ENCODE results near the gene PIP5KL1. TPM values are rescaled to one million over a fixed set of nuclear protein-coding genes. Genes with fewer than 3 reads are reported as not detected.
"Not testable (repeated sequence)": the region's sequence is repeated elsewhere in the genome, so short reads cannot be mapped to it uniquely, and the experiment has no call there.

PIP5KL1 gene
- total and polyA plus RNA-seq, 2 experiments from 2014 or later, result 13.4 to 19.5 TPM

DNA sequence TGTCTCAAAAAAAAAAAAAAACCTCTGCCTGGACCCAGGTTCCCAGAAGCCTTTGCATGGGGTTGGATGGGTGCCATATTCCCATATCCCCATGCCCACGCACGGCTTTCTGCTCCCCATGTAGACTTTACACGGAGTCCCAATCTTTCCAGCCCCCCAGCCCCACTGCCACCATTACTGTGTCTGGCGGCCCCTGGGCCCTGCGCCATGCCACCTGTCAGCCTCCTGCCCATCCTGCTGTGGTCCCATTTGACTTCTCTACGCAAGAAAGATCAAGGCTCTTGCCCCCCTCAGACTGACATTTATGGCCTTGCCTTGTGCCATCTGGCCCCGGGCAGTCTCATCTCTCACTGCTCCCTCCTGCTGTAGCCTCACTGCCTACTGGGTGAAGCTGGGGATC lies 46.6 kb downstream of the PIP5KL1 start (continued):
- no peak for TF ChIP-seq CREB1 (CRISPR knock-in tag; IDR thresholded peaks at IDR 0.05; ENCODE audit: low read depth)
- TF ChIP-seq, protein P1, sequence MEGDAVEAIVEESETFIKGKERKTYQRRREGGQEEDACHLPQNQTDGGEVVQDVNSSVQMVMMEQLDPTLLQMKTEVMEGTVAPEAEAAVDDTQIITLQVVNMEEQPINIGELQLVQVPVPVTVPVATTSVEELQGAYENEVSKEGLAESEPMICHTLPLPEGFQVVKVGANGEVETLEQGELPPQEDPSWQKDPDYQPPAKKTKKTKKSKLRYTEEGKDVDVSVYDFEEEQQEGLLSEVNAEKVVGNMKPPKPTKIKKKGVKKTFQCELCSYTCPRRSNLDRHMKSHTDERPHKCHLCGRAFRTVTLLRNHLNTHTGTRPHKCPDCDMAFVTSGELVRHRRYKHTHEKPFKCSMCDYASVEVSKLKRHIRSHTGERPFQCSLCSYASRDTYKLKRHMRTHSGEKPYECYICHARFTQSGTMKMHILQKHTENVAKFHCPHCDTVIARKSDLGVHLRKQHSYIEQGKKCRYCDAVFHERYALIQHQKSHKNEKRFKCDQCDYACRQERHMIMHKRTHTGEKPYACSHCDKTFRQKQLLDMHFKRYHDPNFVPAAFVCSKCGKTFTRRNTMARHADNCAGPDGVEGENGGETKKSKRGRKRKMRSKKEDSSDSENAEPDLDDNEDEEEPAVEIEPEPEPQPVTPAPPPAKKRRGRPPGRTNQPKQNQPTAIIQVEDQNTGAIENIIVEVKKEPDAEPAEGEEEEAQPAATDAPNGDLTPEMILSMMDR (conservative IDR thresholded peaks at IDR 0.05; ENCODE audit: low read depth in 2 of 2), result no peak
- TF ChIP-seq ZNF331 (CRISPR knock-in tag; IDR thresholded peaks at IDR 0.05; ENCODE audit: low read depth), result no peak
- TF ChIP-seq JUNB (IDR thresholded peaks at IDR 0.05; ENCODE audit: unreplicated experiment), result no peak
- TF ChIP-seq EZH2phosphoT487 (IDR thresholded peaks at IDR 0.05; ENCODE audit: unreplicated experiment), result no peak
- TF ChIP-seq, protein P2, sequence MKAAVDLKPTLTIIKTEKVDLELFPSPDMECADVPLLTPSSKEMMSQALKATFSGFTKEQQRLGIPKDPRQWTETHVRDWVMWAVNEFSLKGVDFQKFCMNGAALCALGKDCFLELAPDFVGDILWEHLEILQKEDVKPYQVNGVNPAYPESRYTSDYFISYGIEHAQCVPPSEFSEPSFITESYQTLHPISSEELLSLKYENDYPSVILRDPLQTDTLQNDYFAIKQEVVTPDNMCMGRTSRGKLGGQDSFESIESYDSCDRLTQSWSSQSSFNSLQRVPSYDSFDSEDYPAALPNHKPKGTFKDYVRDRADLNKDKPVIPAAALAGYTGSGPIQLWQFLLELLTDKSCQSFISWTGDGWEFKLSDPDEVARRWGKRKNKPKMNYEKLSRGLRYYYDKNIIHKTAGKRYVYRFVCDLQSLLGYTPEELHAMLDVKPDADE (IDR thresholded peaks at IDR 0.05), result no peak
- TF ChIP-seq EZH2 (IDR thresholded peaks at IDR 0.05; ENCODE audit: low read depth, unreplicated experiment), result no peak
- no peak for TF ChIP-seq STAT1 (IDR thresholded peaks at IDR 0.05; ENCODE audit: unreplicated experiment)

DNA sequence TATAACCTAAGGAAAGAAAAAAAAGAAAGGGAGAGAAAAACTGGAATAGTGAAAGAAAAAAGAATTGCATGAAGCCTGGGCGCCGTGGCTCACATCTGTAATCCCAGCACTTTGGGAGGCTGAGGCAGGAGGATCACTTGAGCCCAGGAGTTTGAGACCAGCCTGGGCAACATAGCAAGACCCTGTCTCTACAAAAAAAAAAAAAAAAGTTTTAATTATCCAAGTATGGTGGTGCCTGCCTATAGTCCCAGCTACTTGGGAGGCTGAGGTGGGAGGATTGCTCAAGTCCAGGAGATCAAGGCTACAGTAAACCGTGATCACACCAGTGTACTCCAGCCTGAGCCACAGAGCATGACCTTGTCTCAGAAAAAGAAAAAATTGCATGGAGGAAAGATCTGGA lies 48.9 kb downstream of the PIP5KL1 start:
- peaks cover 28% of the 10 kb centered on the region for H3K4me1 Mint-ChIP-seq
- not testable (repeated sequence) for H3K4me3 ChIP-seq; H3K4me3 Mint-ChIP-seq; H3K4me1 ChIP-seq (ENCODE audit: insufficient read depth); H2AFZ ChIP-seq; H4K20me1 ChIP-seq (replicated peaks; ENCODE audit: insufficient read depth); H3K36me3 Mint-ChIP-seq (ENCODE audit: low read depth); H3K27me3 ChIP-seq (ENCODE audit: insufficient read depth); H3K79me2 ChIP-seq (replicated peaks; ENCODE audit: insufficient read depth); H3K4me2 ChIP-seq; H3K27ac Mint-ChIP-seq; DNase-seq (ENCODE audit: low spot score); ATAC-seq; H3K27ac ChIP-seq (ENCODE audit: low read depth); H3K36me3 ChIP-seq (ENCODE audit: insufficient read depth); H3K9me2 ChIP-seq (ENCODE audit: insufficient read depth); H3K9me3 Mint-ChIP-seq
- peaks cover 19% of the 10 kb centered on the region; the same call in 1 of the 2 replicates for H3F3A ChIP-seq (replicated peaks; ENCODE audit: low read depth)
- H3K27me3 Mint-ChIP-seq (ENCODE audit: insufficient read depth, low read depth, poor library complexity), result peaks cover 38% of the 10 kb centered on the region

DNA sequence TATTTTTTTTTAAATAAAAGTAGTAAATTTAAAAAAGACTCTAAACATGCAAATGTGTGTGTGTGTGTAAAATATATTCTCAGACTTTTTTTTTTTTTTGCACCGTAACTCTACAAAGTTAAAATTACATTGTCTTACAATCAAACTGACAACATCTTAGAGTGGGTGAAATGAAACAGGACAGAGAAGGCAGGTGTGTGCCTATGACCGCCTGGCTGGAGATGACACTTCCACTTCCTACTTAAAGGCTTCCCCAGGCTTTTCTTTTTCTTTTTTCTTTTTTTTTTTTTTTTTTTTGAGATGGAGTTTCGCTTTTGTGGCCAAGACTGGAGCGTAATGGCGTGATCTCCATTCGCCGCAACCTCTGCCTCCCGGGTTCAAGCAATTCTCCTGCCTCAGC lies 50.4 kb downstream of the PIP5KL1 start:
- no peaks in the 10 kb centered on the region for H3K36me3 ChIP-seq (ENCODE audit: insufficient read depth)
- H3K27ac Mint-ChIP-seq, result no peak overlapping the region
- no peak overlapping the region for H3K4me3 ChIP-seq
- H3K4me1 Mint-ChIP-seq, result peaks cover 22% of the 10 kb centered on the region
- 0 out of 2 replicates have a peak, but pooled peaks cover 6% of the 10 kb centered on the region for H3K27me3 ChIP-seq (ENCODE audit: insufficient read depth)
- H3K4me1 ChIP-seq (ENCODE audit: insufficient read depth), result peaks cover 5% of the 10 kb centered on the region
- no peak overlapping the region for H3K27ac ChIP-seq (ENCODE audit: low read depth)
- no peaks in the 10 kb centered on the region for H3K9me3 Mint-ChIP-seq
- no peaks in the 10 kb centered on the region; the same call in 1 of the 2 replicates for H4K20me1 ChIP-seq (replicated peaks; ENCODE audit: insufficient read depth)
- no peaks in the 10 kb centered on the region for H3K9me2 ChIP-seq (ENCODE audit: insufficient read depth)
- H3K27me3 Mint-ChIP-seq (ENCODE audit: insufficient read depth, low read depth, poor library complexity), result peaks cover 37% of the 10 kb centered on the region
- H3K79me2 ChIP-seq (replicated peaks; ENCODE audit: insufficient read depth), result no peaks in the 10 kb centered on the region
- H3K36me3 Mint-ChIP-seq (ENCODE audit: low read depth), result no peaks in the 10 kb centered on the region
- H2AFZ ChIP-seq, result no peak overlapping the region
- H3K4me2 ChIP-seq, result no peak overlapping the region
- H3F3A ChIP-seq (replicated peaks; ENCODE audit: low read depth), result peaks cover 19% of the 10 kb centered on the region; the same call in 1 of the 2 replicates
- no peak for DNase-seq (ENCODE audit: low spot score)
- ATAC-seq, result no peak
- H3K4me3 Mint-ChIP-seq, result no peak overlapping the region
- TF ChIP-seq, protein P3, sequence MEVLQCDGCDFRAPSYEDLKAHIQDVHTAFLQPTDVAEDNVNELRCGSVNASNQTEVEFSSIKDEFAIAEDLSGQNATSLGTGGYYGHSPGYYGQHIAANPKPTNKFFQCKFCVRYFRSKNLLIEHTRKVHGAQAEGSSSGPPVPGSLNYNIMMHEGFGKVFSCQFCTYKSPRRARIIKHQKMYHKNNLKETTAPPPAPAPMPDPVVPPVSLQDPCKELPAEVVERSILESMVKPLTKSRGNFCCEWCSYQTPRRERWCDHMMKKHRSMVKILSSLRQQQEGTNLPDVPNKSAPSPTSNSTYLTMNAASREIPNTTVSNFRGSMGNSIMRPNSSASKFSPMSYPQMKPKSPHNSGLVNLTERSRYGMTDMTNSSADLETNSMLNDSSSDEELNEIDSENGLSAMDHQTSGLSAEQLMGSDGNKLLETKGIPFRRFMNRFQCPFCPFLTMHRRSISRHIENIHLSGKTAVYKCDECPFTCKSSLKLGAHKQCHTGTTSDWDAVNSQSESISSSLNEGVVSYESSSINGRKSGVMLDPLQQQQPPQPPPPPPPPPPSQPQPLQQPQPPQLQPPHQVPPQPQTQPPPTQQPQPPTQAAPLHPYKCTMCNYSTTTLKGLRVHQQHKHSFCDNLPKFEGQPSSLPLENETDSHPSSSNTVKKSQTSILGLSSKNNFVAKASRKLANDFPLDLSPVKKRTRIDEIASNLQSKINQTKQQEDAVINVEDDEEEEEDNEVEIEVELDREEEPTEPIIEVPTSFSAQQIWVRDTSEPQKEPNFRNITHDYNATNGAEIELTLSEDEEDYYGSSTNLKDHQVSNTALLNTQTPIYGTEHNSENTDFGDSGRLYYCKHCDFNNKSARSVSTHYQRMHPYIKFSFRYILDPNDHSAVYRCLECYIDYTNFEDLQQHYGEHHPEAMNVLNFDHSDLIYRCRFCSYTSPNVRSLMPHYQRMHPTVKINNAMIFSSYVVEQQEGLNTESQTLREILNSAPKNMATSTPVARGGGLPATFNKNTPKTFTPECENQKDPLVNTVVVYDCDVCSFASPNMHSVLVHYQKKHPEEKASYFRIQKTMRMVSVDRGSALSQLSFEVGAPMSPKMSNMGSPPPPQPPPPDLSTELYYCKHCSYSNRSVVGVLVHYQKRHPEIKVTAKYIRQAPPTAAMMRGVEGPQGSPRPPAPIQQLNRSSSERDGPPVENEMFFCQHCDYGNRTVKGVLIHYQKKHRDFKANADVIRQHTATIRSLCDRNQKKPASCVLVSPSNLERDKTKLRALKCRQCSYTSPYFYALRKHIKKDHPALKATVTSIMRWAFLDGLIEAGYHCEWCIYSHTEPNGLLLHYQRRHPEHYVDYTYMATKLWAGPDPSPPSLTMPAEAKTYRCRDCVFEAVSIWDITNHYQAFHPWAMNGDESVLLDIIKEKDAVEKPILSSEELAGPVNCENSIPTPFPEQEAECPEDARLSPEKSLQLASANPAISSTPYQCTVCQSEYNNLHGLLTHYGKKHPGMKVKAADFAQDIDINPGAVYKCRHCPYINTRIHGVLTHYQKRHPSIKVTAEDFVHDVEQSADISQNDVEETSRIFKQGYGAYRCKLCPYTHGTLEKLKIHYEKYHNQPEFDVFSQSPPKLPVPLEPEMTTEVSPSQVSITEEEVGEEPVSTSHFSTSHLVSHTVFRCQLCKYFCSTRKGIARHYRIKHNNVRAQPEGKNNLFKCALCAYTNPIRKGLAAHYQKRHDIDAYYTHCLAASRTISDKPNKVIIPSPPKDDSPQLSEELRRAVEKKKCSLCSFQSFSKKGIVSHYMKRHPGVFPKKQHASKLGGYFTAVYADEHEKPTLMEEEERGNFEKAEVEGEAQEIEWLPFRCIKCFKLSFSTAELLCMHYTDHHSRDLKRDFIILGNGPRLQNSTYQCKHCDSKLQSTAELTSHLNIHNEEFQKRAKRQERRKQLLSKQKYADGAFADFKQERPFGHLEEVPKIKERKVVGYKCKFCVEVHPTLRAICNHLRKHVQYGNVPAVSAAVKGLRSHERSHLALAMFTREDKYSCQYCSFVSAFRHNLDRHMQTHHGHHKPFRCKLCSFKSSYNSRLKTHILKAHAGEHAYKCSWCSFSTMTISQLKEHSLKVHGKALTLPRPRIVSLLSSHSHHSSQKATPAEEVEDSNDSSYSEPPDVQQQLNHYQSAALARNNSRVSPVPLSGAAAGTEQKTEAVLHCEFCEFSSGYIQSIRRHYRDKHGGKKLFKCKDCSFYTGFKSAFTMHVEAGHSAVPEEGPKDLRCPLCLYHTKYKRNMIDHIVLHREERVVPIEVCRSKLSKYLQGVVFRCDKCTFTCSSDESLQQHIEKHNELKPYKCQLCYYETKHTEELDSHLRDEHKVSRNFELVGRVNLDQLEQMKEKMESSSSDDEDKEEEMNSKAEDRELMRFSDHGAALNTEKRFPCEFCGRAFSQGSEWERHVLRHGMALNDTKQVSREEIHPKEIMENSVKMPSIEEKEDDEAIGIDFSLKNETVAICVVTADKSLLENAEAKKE (CRISPR knock-in tag; IDR thresholded peaks at IDR 0.05), result no peak
- no peak for TF ChIP-seq NANOG (IDR thresholded peaks at IDR 0.05; ENCODE audit: borderline replicate concordance)
